HUDEP-2 (cell line): Measurements from ENCODE around the gene GABRA5.
A peak's percentile ranks its signal among the peaks of the same experiment; 100 is the strongest.

Experiments
- DNase-seq, 76 experiments: peaks; one replicate each; lab custom pipeline; 2025; ENCODE audit not compliant: unreplicated experiment in 76 of 76; lab: John Stamatoyannopoulos, UW

The GABRA5 gene

DNA sequence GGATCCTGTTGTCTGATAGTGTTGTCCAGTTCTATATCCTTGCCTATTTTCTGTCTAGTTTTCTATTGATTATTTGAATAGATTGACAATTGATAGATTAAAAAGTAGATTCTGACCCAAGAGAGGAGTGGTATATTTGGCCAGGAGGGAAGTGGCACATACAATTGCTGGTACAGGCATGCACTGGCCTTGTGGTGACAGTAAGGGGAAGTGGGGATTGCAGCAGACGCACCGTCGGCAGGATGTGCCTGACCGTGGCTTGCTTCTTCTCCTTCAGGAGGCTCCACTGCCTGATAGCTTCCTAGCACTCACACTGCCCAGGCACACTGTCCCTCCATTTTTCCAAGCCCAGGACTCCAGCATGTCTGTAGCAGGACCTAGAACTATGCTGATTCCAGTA is 114.6 kb downstream of the GABRA5 start:
- no peak for DNase-seq

DNA sequence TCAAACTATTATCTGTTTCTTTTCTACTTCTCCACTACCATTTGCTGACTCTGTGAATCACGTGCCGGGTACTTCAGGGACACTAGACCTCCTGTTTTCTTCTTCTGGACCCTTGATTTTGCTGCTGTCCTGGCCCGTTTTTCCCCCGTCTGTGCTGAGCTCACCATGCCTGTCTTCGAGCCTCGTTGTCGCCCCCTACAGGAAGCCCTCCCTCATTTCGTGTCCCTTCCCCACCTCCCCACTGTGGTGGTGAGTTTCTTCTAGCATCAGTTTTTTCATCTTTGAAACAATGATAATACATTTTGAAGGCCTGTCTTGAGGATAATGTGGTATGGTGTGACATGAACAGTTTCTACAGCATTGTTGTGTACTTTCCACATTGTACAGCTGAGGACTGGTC is 117.0 kb downstream of the GABRA5 start:
- peak in 16 of 76 experiments; percentile 1 to 42 (median 10) for DNase-seq

DNA sequence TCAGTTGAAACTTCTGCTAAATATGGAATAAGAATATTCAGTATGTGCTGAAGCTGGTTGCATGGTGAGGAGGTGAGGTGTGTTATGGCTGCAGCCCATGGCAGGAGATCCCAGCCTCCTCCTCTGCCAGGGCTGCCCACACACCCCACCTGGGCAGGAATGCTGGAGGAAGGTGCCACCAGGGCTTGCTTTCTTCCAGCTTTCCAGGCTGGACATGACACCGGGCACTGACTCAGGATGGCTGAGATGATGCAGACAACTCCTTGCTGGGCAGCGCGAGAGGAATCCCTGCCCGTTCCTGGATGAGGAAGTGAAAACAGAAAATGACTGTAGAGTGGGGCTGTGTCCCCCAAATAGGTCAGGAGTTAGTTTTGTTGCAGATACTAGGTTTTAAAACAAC is 118.2 kb downstream of the GABRA5 start:
- DNase-seq, result no peak

DNA sequence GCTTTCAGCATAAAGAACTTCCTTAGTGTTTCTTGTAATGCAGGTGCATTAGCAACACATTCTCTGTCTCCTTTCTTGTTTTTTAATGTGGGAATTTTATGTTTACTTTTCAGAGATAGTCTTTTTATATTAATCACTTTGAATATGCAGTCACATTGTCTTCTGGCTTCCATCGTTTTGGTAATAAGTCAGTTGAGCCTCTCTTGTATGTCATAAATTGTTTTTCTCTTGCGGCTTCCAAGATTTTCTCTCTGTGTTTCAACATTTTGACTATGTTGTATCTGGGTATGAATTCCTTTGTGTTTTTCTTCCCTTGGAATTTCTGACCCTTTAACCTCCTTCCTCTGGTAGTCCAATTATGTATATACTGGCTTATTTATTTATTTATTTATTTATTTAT is 129.4 kb downstream of the GABRA5 start:
- DNase-seq, result no peak
